ENCODE results near the gene TENM3.

DNA sequence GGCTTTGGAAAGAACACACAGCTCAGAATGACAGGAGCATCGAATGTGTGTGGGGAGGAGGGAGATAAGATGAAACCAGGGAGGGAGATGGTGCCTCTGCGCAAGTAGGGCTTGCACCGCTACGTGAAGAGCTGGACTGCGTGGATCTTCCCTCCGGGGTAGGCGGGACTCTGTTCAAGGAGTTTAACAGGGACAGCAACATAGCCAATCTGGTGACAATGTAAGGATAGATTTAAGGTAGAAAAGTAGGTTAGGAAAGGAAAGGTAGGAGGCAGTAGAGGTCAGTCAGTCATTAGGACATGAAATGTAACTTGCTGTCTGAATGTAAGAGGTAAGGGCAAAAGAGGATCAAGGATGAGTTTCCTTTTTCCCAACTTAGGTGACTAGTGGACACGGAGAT, 521.4 kb downstream of the TENM3 start:
- TF ChIP-seq POLR2AphosphoS5 (IDR thresholded peaks at IDR 0.05; ENCODE audit: borderline replicate concordance, low read depth, low read length) (no peak), EZH2 (IDR thresholded peaks at IDR 0.05) (no peak), FOXP2 (optimal IDR thresholded peaks at IDR 0.05; ENCODE audit: control extremely low read depth, extremely low read length, insufficient read depth) (no peak)
